ENCODE results near the gene PDLIM1.

DNA sequence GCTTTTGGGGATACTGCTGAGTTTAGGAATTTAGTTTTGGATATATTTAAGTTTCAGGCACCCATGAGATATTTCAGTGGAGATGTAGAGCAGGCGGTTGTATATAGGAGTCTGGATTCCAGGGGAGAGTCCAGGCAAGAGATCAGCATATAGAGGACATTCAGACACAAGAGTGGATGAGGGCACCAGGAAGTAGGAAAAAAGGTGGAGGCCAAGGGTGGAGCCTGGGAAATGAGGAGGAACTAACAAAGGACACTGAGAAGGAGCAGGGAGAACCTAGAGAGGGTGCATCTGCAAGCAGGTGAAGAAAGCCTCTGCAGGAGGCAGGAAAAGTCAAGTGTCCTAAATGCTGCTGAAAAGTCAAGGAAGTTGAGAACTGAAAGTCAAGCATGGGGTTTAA, 13.1 kb upstream of the PDLIM1 start:
- TF ChIP-seq, protein P1, sequence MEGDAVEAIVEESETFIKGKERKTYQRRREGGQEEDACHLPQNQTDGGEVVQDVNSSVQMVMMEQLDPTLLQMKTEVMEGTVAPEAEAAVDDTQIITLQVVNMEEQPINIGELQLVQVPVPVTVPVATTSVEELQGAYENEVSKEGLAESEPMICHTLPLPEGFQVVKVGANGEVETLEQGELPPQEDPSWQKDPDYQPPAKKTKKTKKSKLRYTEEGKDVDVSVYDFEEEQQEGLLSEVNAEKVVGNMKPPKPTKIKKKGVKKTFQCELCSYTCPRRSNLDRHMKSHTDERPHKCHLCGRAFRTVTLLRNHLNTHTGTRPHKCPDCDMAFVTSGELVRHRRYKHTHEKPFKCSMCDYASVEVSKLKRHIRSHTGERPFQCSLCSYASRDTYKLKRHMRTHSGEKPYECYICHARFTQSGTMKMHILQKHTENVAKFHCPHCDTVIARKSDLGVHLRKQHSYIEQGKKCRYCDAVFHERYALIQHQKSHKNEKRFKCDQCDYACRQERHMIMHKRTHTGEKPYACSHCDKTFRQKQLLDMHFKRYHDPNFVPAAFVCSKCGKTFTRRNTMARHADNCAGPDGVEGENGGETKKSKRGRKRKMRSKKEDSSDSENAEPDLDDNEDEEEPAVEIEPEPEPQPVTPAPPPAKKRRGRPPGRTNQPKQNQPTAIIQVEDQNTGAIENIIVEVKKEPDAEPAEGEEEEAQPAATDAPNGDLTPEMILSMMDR (conservative IDR thresholded peaks at IDR 0.05 in 1 of 2, IDR thresholded peaks at IDR 0.05 in 1 of 2; ENCODE audit: low read depth in 1 of 2, low read length in 2 of 2) = no peak
- TF ChIP-seq EZH2 (IDR thresholded peaks at IDR 0.05; ENCODE audit: low read length, missing control alignments) = no peak
